NCI-H2227 treated with DMSO at 0.1 percent for 48 hours (cell line): ENCODE results near the gene EXOG.
"Not testable (repeated sequence)": the region's sequence is repeated elsewhere in the genome, so short reads cannot be mapped to it uniquely, and the experiment has no call there.

ENCODE experiments used
- DNase-seq: peaks from one replicate; lab custom pipeline; 2025; lab: John Stamatoyannopoulos, UW

The EXOG gene

DNA sequence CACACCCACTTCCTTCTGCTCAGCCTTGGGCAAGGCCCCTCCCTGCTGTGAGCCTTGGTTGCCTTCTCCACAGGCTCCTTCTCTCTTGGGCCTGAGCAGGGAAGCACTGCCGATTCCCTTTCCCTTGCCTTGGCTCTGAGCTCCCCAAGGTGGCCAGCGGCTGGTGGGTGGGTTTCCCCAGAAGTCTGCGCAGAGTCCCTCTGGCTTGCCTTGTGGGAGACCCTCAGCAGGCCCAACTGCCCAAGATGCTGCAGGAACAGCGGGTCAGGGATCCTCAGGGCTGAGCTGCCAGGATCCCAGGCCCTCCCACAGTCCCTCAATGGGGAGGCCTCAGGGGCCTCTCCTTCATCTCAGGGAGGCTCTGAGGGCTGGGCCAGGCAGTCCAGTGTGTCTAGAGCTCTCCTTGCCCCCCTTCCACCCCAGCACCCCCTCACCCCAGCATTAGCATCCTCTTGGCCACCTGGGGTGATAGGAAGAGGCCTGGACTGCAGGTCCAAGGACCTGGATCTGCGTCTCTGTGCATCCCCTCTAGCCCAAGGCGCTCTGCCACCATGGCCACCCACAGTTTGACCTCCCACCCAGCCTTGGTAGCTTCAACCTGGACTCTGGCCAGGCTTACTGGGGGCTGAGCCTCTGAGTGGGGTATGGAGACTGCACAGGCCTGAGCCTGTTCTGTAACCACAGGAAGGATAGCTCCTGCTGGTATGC lies 68.6 kb downstream of the EXOG start:
- DNase-seq: no peak

- DNase-seq: no peak
These were observed 69.4 kb downstream of the EXOG start for GRCh38 chr3:38565339-38566214.

DNA sequence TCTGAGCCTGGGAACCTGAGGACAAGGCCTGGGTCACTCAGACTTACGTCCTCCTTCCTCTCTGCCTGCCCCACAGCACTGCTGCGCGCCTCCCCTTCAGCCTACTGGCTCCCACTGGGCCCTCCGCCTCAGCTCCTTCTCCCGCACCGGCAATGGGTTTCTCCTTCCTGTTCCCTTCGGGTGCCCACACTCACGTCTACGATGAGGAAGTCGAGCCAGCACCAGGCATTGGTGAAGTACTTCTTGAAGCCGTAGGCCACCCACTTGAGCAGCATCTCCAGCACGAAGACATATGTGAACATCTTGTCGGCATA lies 70.0 kb downstream of the EXOG start:
- DNase-seq: no peak

DNA sequence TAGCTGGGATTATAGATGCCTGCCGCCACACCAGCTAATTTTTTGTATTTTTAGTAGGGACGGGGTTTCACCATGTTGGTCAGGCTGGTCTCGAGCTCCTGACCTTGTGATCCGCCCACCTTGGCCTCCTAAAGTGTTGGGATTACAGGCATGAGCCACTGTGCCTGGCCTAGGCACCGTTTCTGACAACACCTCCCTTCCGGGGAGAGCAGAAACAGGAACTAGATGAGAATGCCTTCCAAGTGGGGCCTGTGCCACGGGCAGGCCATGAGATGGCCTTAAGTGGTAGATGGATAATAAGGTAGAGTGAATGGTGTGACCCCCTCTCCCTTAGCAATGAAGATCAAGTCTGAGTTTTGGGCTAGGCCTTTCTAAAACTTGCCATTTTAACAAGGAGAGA lies 70.7 kb downstream of the EXOG start:
- DNase-seq: not testable (repeated sequence)

- no peak for DNase-seq
These were observed 71.4 kb downstream of the EXOG start for GRCh38 chr3:38567498-38567897.

DNA sequence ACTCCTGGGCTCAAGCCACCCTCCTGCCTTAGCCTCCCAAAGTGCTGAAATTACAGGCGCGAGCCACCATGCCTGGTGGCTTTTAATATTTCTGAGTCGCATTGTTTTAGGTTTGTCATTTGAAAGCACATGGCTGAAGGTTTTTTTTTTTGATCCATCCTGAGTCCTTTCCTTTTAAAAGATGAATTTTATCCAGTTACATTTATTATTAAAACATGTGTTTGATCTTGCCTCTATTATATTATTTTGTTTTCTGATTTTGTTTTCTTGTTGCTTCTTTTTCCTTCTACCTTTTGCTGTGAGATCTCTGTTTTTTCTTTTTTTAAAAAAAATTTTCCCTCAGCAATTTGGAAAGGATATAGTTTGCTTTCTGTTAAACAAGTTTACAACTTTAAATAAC lies 77.0 kb downstream of the EXOG start:
- DNase-seq: no peak

- DNase-seq: no peak
These were observed 77.4 kb downstream of the EXOG start for GRCh38 chr3:38573556-38573955.

GRCh38 chr3:38574411-38575278 lies 78.5 kb downstream of the EXOG start:
- DNase-seq: no peak

GRCh38 chr3:38575279-38575843 lies 79.2 kb downstream of the EXOG start:
- DNase-seq: no peak
